Osteoblast (primary cell): ENCODE data around the gene SIGLEC10. TPM values are rescaled to one million over a fixed set of nuclear protein-coding genes. Genes with fewer than 3 reads are reported as not detected.

Source experiments
- DNase-seq: peaks from one replicate; pipeline ENCODE4 v3.0.0; 2011; ENCODE audit warnings: low spot score, mixed read lengths; ENCODE audit not compliant: insufficient read length; ENCODE audit errors: missing footprints
- H2AFZ ChIP-seq: 2 replicates; pipeline ENCODE4 v1.6.0; 2011; ENCODE audit warnings: mild to moderate bottlenecking, low read length
- H3K27ac ChIP-seq: 2 replicates; pipeline ENCODE4 v1.5.1; 2011; ENCODE audit warnings: mild to moderate bottlenecking, low read depth, low read length, moderate library complexity
- H3K27me3 ChIP-seq: 2 replicates; pipeline ENCODE4 v1.6.0; 2012; ENCODE audit warnings: mild to moderate bottlenecking, control low read depth, inconsistent platforms, low read length, moderate library complexity; ENCODE audit not compliant: insufficient read depth
- H3K36me3 ChIP-seq: 2 replicates; pipeline ENCODE4 v1.5.1; 2011; ENCODE audit warnings: mild to moderate bottlenecking, low read length, control low read depth, moderate library complexity; ENCODE audit not compliant: insufficient read depth
- H3K4me1 ChIP-seq: 2 replicates; pipeline ENCODE4 v1.5.1; 2011; ENCODE audit warnings: mild to moderate bottlenecking, low read length, control low read depth, moderate library complexity; ENCODE audit not compliant: insufficient read depth
- H3K4me2 ChIP-seq: 2 replicates; pipeline ENCODE4 v1.6.0; 2011; ENCODE audit warnings: mild to moderate bottlenecking, low read length; ENCODE audit not compliant: insufficient read depth
- H3K4me3 ChIP-seq: fragments of 200-600 bp; sonication (generic); 3 replicates; pipeline ENCODE4 v1.5.1; 2012; ENCODE audit warnings: mild to moderate bottlenecking, low read length, inconsistent platforms; ENCODE audit not compliant: insufficient read depth
- H3K79me2 ChIP-seq: 2 replicates; pipeline ENCODE4 v1.6.0; 2012; ENCODE audit warnings: mild to moderate bottlenecking, low read length, control low read depth, inconsistent platforms; ENCODE audit not compliant: insufficient read depth
- H3K9me3 ChIP-seq: 2 replicates; pipeline ENCODE4 v1.5.1; 2011; ENCODE audit warnings: low read depth, low read length, control low read depth
- H4K20me1 ChIP-seq: 2 replicates; pipeline ENCODE4 v1.6.0; 2012; ENCODE audit warnings: mild to moderate bottlenecking, low read length, control low read depth; ENCODE audit not compliant: insufficient read depth
- total RNA-seq: library from RNA; depleted of rRNA; stranded (reverse); fragments of >200 nt; gene quantifications from 2 replicates; pipeline ENCODE4 v1.2.3, GENCODE V29; 2012
- TF ChIP-seq, protein P1 (sequence below): IDR thresholded peaks from 2 replicates; pipeline ENCODE4 v1.5.1; 2011; ENCODE audit warnings: mild to moderate bottlenecking, low read depth, low read length, moderate library complexity; ENCODE audit errors: extremely low read depth

The SIGLEC10 gene
- total RNA-seq, 1 donor = not detected

DNA sequence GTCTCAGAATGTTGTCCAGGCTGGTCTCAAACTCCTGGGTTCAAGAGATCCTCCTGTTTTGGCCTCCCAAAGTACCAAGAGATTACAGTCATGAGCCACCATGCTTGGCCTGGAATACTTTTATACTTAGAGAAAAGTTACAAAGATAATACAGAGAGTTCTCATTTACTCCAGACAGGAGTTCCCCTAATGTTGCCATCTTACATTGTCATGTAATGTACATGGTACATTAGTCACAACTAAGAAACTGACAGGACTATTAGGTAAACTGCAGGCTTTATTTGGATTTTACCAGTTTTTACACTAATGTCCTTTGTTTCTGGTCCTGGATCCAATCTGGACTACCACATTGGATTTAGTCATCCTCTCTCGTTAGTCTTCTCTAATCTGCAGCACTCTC, 24.7 kb downstream of the SIGLEC10 start:
- H2AFZ ChIP-seq = no peak overlapping the region
- TF ChIP-seq, protein P1, sequence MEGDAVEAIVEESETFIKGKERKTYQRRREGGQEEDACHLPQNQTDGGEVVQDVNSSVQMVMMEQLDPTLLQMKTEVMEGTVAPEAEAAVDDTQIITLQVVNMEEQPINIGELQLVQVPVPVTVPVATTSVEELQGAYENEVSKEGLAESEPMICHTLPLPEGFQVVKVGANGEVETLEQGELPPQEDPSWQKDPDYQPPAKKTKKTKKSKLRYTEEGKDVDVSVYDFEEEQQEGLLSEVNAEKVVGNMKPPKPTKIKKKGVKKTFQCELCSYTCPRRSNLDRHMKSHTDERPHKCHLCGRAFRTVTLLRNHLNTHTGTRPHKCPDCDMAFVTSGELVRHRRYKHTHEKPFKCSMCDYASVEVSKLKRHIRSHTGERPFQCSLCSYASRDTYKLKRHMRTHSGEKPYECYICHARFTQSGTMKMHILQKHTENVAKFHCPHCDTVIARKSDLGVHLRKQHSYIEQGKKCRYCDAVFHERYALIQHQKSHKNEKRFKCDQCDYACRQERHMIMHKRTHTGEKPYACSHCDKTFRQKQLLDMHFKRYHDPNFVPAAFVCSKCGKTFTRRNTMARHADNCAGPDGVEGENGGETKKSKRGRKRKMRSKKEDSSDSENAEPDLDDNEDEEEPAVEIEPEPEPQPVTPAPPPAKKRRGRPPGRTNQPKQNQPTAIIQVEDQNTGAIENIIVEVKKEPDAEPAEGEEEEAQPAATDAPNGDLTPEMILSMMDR = no peak
- H3K4me1 ChIP-seq = peaks cover 7% of the 10 kb centered on the region
- H3K4me2 ChIP-seq = no peak overlapping the region
- no peaks in the 10 kb centered on the region for H3K9me3 ChIP-seq
- H3K4me3 ChIP-seq = no peak overlapping the region
- no peaks in the 10 kb centered on the region for H3K36me3 ChIP-seq
- no peak for DNase-seq
- H3K79me2 ChIP-seq = no peaks in the 10 kb centered on the region
- H4K20me1 ChIP-seq = no peaks in the 10 kb centered on the region
- no peaks in the 10 kb centered on the region for H3K27me3 ChIP-seq
- no peak overlapping the region for H3K27ac ChIP-seq

DNA sequence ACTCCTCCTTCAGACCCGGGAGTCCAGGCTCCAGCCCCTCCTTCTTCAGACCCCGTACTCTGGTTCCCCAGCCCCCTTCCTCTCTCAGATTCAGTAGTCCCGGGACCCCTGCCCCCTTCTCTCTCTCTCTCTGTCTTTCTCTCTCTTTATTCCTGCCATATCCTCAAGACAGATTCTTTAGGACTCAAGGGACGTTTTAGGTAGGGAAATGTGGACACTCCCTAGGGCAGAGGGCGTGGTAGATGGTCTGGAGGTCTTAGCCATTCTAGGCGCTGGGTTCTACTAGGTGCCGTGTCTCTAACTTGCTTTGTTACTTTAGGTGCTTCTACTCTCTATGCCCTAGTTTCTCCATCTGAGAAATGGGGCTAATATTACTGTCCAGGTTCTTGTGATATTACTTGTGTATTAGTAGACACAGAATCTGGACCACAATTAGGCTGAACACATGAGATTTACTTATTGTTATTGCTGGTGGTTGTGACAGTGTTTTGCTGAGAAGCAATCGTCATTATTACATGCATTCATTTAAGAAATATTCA, 26.3 kb downstream of the SIGLEC10 start:
- Histone ChIP-seq H3K4me2 (no peak overlapping the region), H2AFZ (peak overlapping the region; percentile 42), H3K27me3 (no peaks in the 10 kb centered on the region), H3K4me1 (peaks cover 7% of the 10 kb centered on the region), H3K36me3 (no peaks in the 10 kb centered on the region), H3K4me3 (no peak overlapping the region), H4K20me1 (no peaks in the 10 kb centered on the region), H3K9me3 (no peaks in the 10 kb centered on the region), H3K79me2 (no peaks in the 10 kb centered on the region), H3K27ac (no peak overlapping the region)
- TF ChIP-seq, protein P1 = no peak
- no peak for DNase-seq

DNA sequence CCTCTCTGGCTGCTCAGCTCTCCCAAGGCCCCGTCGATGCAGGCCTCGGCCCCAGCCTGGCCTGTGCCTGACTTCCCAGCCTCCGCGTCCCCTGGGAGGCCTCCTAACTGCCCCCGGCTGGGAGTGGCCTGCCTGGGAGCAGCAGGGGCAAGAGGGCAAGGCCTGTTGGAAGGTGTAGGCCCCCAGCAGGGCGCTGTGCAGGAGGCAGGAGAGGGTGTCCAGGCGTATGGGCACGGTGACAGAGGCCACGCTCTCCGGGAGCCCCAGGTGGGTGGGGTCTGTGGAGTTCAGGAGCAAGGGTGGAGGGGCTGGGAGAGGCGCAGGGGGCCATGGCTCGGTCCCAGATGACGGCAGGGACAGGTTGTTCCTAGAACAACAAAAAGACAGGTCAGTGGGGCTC, 28.3 kb downstream of the SIGLEC10 start:
- no peak overlapping the region for H3K4me3 ChIP-seq
- TF ChIP-seq, protein P1 = no peak
- H3K36me3 ChIP-seq = no peaks in the 10 kb centered on the region
- no peak overlapping the region for H3K27ac ChIP-seq
- no peaks in the 10 kb centered on the region for H3K79me2 ChIP-seq
- no peaks in the 10 kb centered on the region for H3K4me1 ChIP-seq
- no peak overlapping the region for H2AFZ ChIP-seq
- H3K4me2 ChIP-seq = no peak overlapping the region
- no peaks in the 10 kb centered on the region for H4K20me1 ChIP-seq
- DNase-seq = no peak
- H3K9me3 ChIP-seq = no peaks in the 10 kb centered on the region
- H3K27me3 ChIP-seq = no peaks in the 10 kb centered on the region

DNA sequence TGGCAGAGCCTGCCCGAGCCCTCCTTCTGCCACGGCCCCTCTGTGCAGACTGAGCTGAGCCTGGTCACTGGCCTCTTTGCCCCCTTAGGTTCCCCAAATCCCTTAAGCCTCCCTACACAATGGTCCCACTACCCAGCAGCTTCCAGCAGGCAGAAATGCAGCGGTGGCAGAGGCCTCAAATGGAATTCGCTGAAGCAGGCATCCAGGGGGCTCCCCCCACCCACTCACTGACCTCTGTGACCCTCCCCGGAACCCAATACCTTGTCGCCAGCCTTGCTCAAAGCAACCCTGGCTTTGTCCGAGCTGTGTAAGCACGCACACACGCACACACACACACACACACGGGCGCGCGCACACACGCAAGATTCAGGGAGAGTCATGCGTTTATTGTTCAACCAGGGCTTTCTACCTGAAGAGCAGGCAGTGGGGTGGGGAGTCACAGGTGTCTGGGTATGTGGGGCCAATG, 29.5 kb downstream of the SIGLEC10 start, which contains the start of gene LIM2:
TSS of gene LIM2 (minus strand) at position 51 of the 466 bp plus-strand sequence. CDS start 531 bp downstream, outside the sequence.
- Histone ChIP-seq H3K27me3 (no peaks in the 10 kb centered on the region), H3K36me3 (no peaks in the 10 kb centered on the region), H3K4me1 (no peaks in the 10 kb centered on the region), H2AFZ (no peak within 1 kb of the TSS), H3K9me3 (no peaks in the 10 kb centered on the region), H3K27ac (no peak within 1 kb of the TSS), H3K4me2 (no peak within 1 kb of the TSS), H3K4me3 (no peak within 1 kb of the TSS), H3K79me2 (no peaks in the 10 kb centered on the region), H4K20me1 (no peaks in the 10 kb centered on the region)
- no peak for DNase-seq
- TF ChIP-seq, protein P1 = no peak
